Stomach (tissue), 4 donors: ENCODE data around the gene SPATA33.

Experiments used
- EP300 ChIP-seq: sonication (generic); formaldehyde crosslinking; IDR thresholded peaks from one replicate; pipeline ENCODE4 v1.6.1; 2017; ENCODE audit warnings: antibody characterized with exemption
- POLR2A ChIP-seq, 4 donors: fragments of 450-650 bp; IDR thresholded peaks; one replicate each; pipeline ENCODE4 v1.6.1; 2016; ENCODE audit warnings: antibody characterized with exemption in 4 of 4, control low read depth in 2 of 4, mild to moderate bottlenecking in 1 of 4, moderate library complexity in 1 of 4
- POLR2AphosphoS5 ChIP-seq, 3 donors: sonication (generic); formaldehyde crosslinking; IDR thresholded peaks; one replicate each; pipeline ENCODE4 v1.6.1; 2016; ENCODE audit warnings: antibody characterized with exemption in 3 of 3
- TF ChIP-seq, protein P1 (sequence below), 7 experiments: fragments of 450-650 bp in 4 of 7; fragments of 200-600 bp in 3 of 7; sonication (generic) in 3 of 7; IDR thresholded peaks; one replicate each; pipeline ENCODE4 v1.5.1; 2016 to 2019; ENCODE audit warnings: antibody characterized with exemption in 7 of 7, control low read depth in 2 of 7, mild to moderate bottlenecking in 1 of 7

DNA sequence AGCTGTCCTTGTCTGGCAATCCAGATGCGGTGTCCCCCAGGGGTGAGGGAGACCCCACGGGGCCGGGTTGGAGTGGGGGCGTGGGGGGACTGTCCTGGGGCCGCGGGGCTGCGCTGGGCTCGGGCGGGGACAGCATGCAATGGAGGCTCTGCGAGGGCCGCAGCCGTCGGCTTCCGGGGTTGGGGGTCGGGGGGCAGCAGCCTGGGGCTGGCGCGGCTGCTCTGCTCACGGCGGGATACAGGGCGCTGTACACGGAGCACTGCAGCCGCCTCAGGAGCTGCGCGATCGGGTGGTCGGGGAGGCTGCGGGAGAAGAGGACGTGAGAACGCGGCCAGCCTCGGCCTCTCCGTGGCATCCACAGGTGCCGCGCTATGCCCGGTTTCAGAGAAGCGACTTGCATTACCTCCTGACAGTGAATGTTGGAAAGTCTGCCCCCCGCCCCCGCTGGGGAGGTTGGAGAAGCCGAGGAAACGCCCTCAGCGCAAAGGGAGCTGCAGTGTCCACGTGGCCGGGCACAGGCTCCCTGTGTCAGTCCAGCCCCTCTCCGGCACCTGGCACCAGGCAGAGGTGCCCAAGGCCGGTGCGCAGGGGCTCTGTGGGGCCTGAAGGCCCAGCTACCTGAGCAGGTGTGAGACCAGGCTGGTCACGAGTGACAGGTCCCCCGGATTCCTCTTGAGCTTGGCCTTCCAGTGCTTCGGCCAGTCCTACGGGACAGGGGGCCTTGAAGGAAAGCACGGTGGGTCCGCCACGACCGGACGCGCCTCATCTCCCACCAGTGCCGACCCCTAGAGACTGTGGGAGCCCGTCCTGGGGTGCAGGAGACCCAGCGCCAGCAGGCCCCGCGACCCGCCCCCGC is 53.3 kb downstream of the SPATA33 start:
- TF ChIP-seq, protein P1, sequence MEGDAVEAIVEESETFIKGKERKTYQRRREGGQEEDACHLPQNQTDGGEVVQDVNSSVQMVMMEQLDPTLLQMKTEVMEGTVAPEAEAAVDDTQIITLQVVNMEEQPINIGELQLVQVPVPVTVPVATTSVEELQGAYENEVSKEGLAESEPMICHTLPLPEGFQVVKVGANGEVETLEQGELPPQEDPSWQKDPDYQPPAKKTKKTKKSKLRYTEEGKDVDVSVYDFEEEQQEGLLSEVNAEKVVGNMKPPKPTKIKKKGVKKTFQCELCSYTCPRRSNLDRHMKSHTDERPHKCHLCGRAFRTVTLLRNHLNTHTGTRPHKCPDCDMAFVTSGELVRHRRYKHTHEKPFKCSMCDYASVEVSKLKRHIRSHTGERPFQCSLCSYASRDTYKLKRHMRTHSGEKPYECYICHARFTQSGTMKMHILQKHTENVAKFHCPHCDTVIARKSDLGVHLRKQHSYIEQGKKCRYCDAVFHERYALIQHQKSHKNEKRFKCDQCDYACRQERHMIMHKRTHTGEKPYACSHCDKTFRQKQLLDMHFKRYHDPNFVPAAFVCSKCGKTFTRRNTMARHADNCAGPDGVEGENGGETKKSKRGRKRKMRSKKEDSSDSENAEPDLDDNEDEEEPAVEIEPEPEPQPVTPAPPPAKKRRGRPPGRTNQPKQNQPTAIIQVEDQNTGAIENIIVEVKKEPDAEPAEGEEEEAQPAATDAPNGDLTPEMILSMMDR (IDR thresholded peaks at IDR 0.05): no peak
- TF ChIP-seq EP300 (no peak), POLR2AphosphoS5 (IDR thresholded peaks at IDR 0.05) (no peak), POLR2A (IDR thresholded peaks at IDR 0.05) (no peak)
